ENCODE data around the gene ACOX2. TPM values are rescaled to one million over a fixed set of nuclear protein-coding genes. Genes with fewer than 3 reads are reported as not detected.

ACOX2 gene
- total and polyA plus RNA-seq, 2 of the 13 experiments (the other 11 are each of a cell fraction or from before 2014, with no cell fraction given) = 42.6 to 98.5 TPM

GRCh38 chr3:58535531-58536500, 1.2 kb downstream of the ACOX2 start (continued):
- TF ChIP-seq DMTF1 (CRISPR knock-in tag; IDR thresholded peaks at IDR 0.05) (no peak), CERS6 (CRISPR knock-in tag; IDR thresholded peaks at IDR 0.05) (no peak), RBAK (CRISPR knock-in tag; IDR thresholded peaks at IDR 0.05) (no peak), KDM1A (CRISPR knock-in tag; IDR thresholded peaks at IDR 0.05) (peak; percentile 69; the same call in 1 of the 2 replicates), PAX8 (CRISPR knock-in tag; IDR thresholded peaks at IDR 0.05; ENCODE audit: borderline replicate concordance) (no peak), NCOA1 (CRISPR knock-in tag; IDR thresholded peaks at IDR 0.05) (no peak), PRDM10 (CRISPR knock-in tag; IDR thresholded peaks at IDR 0.05; ENCODE audit: low read depth) (peak; percentile 37; the same call in 1 of the 2 replicates), ZNF343 (CRISPR knock-in tag; IDR thresholded peaks at IDR 0.05) (no peak; the same call in none of the 2 replicates), FOXM1 (CRISPR knock-in tag; IDR thresholded peaks at IDR 0.05) (no peak), NR2F6 (IDR thresholded peaks at IDR 0.05) (peak; percentile 92), NR2F6 (CRISPR knock-in tag; IDR thresholded peaks at IDR 0.05) (peak; percentile 86), SOX5 (CRISPR knock-in tag; IDR thresholded peaks at IDR 0.05; ENCODE audit: borderline replicate concordance) (peak; percentile 92), ATAD3A (CRISPR knock-in tag; IDR thresholded peaks at IDR 0.05) (no peak), GATA4 (IDR thresholded peaks at IDR 0.05; ENCODE audit: borderline replicate concordance, low read depth) (0 out of 2 replicates have a peak, but pooled peaks have one; percentile 72), LBX2 (CRISPR knock-in tag; IDR thresholded peaks at IDR 0.05; ENCODE audit: borderline replicate concordance) (no peak), ISL2 (CRISPR knock-in tag; IDR thresholded peaks at IDR 0.05) (0 out of 2 replicates have a peak, but pooled peaks have one; percentile 30), RNF2 (conservative IDR thresholded peaks at IDR 0.05; ENCODE audit: low read depth) (no peak)
